Adrenal gland (tissue), 5 donors: ENCODE results near the gene CAMSAP1.

Experiments used
- POLR2A ChIP-seq, 2 donors: fragments of 450-650 bp; IDR thresholded peaks; one replicate each; pipeline ENCODE4 v1.6.1; 2017; ENCODE audit warnings: antibody characterized with exemption in 2 of 2, mild to moderate bottlenecking in 2 of 2, moderate library complexity in 1 of 2
- TF ChIP-seq, protein P1 (sequence below), 6 experiments: fragments of 450-650 bp in 4 of 6; fragments of 200-600 bp in 2 of 6; sonication (generic) in 1 of 6; IDR thresholded peaks; 1 replicate in 5 of 6; 2 replicates in 1 of 6; pipeline versions ENCODE4 v1.5.1 to v1.8.0; 2016 to 2021; ENCODE audit warnings: antibody characterized with exemption in 6 of 6, mild to moderate bottlenecking in 2 of 6, moderate library complexity in 1 of 6
- donor health status: DM: no; HTN: no; CAD: no.

DNA sequence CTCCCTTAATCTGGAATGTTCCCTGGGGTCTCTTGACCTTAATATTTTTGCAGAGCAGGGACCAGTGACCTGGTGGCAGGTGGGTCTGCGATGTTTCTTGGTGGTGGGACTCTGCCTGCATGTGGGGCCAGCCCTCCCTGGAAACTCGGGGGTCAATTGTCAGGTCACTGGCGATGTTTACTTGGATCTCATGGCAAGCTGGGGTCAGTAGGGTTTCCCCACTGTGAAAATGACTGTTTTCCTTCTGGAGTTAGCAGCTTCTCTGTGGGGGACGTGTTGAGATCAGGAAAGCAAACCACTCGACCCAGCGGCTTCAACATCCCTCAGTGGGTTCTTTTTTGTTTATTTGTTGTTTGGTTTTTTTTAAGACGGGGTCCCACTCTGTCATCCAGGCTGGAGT, 131.4 kb downstream of the CAMSAP1 start:
- no peak for TF ChIP-seq POLR2A (IDR thresholded peaks at IDR 0.05)
- TF ChIP-seq, protein P1, sequence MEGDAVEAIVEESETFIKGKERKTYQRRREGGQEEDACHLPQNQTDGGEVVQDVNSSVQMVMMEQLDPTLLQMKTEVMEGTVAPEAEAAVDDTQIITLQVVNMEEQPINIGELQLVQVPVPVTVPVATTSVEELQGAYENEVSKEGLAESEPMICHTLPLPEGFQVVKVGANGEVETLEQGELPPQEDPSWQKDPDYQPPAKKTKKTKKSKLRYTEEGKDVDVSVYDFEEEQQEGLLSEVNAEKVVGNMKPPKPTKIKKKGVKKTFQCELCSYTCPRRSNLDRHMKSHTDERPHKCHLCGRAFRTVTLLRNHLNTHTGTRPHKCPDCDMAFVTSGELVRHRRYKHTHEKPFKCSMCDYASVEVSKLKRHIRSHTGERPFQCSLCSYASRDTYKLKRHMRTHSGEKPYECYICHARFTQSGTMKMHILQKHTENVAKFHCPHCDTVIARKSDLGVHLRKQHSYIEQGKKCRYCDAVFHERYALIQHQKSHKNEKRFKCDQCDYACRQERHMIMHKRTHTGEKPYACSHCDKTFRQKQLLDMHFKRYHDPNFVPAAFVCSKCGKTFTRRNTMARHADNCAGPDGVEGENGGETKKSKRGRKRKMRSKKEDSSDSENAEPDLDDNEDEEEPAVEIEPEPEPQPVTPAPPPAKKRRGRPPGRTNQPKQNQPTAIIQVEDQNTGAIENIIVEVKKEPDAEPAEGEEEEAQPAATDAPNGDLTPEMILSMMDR (IDR thresholded peaks at IDR 0.05) = no peak
